Right atrium auricular region (tissue), 2 donors: ENCODE data around the gene SYNJ2. TPM values are rescaled to one million over a fixed set of nuclear protein-coding genes. Genes with fewer than 3 reads are reported as not detected.

Experiments
- DNase-seq: peaks from one replicate; pipeline ENCODE4 v3.0.0-alpha.2; 2019; ENCODE audit warnings: low spot score
- H3K27ac ChIP-seq, 2 donors: fragments of 200-600 bp; sonication (generic); 1 replicate in 1 of 2; 2 replicates in 1 of 2; pipeline ENCODE4 v1.5.1; 2016 to 2019
- H3K27me3 ChIP-seq, 2 donors: fragments of 200-600 bp; sonication (generic); one replicate each; pipeline versions ENCODE4 v1.5.1 to v1.6.0; 2017 to 2019
- H3K36me3 ChIP-seq: fragments of 200-600 bp; sonication (generic); one replicate; pipeline ENCODE4 v1.5.1; 2016
- H3K4me1 ChIP-seq, 2 donors: fragments of 200-600 bp; sonication (generic); one replicate each; pipeline versions ENCODE4 v1.5.1 to v1.6.0; 2017 to 2019
- H3K4me3 ChIP-seq, 2 donors: fragments of 200-600 bp; sonication (generic); 1 replicate in 1 of 2; 2 replicates in 1 of 2; pipeline ENCODE4 v1.5.1; 2017 to 2019; ENCODE audit warnings: mild to moderate bottlenecking in 1 of 2, moderate library complexity in 1 of 2
- H3K9me3 ChIP-seq, 2 donors: fragments of 200-600 bp; sonication (generic); one replicate each; pipeline ENCODE4 v1.5.1; 2019
- CTCF ChIP-seq, 2 donors: fragments of 200-600 bp; sonication (generic); IDR thresholded peaks; one replicate each; pipeline ENCODE4 v1.5.1; 2019; ENCODE audit warnings: antibody characterized with exemption in 2 of 2
- total RNA-seq, 2 donors: library from RNA; depleted of rRNA; stranded (reverse); fragments of >200 nt; gene quantifications; one replicate each; pipeline ENCODE4 v1.1.0, GENCODE V29; 2016

The SYNJ2 gene
- total RNA-seq, 2 donors from 2014 or later: 10.1 to 20.0 TPM

GRCh38 chr6:158143700-158144099, 162.0 kb downstream of the SYNJ2 start:
- TF ChIP-seq CTCF (IDR thresholded peaks at IDR 0.05): no peak
- peaks cover 21% of the 10 kb centered on the region for H3K36me3 ChIP-seq
- H3K4me3 ChIP-seq: no peak overlapping the region
- H3K27me3 ChIP-seq: no peaks in the 10 kb centered on the region
- no peaks in the 10 kb centered on the region for H3K4me1 ChIP-seq
- no peak for DNase-seq
- H3K27ac ChIP-seq: no peak overlapping the region
- H3K9me3 ChIP-seq: no peaks in the 10 kb centered on the region

Other genes starting within 250 kb of the SYNJ2 start
- 10 to 100 TPM; 26.6 to 39.4 TPM for gene SNX9, start 158.6 kb upstream of the SYNJ2 start, total RNA-seq
- gene SERAC1, start 186.4 kb downstream of the SYNJ2 start, total RNA-seq: 1 to 10 TPM; 5.0 to 5.8 TPM
- gene GTF2H5, start 186.5 kb downstream of the SYNJ2 start, total RNA-seq: 1 to 10 TPM; 3.1 to 4.4 TPM